Measurements from ENCODE around the gene STIP1. TPM values are rescaled to one million over a fixed set of nuclear protein-coding genes. Genes with fewer than 3 reads are reported as not detected.

STIP1 gene
- total RNA-seq, 1 donor from 2014 or later: 91.3 TPM

GRCh38 chr11:64204464-64204989 lies 18.6 kb downstream of the STIP1 start:
- TF ChIP-seq POLR2AphosphoS5 (IDR thresholded peaks at IDR 0.05; ENCODE audit: insufficient read depth in 1 of 2, low read depth in 1 of 2) (peak in 1 of 2 donors; percentile 87), POLR2A (IDR thresholded peaks at IDR 0.05) (no peak), CTCF (IDR thresholded peaks at IDR 0.05) (peak; percentile 50 to 71 (median 65))
- no peak for DNase-seq (ENCODE audit: extremely low spot score in 2 of 2)
- Histone ChIP-seq H3K27me3 (no peaks in the 10 kb centered on the region), H3K4me1 (peaks cover 27% of the 10 kb centered on the region), H3K9me3 (no peaks in the 10 kb centered on the region), H3K27ac (peak overlapping the region; percentile 36), H3K4me3 (no peak overlapping the region), H3K36me3 (peaks cover 0 to 47% of the 10 kb centered on the region in 2 donors)
- intact Hi-C loops (cut with DNase I): no loop called here

GRCh38 chr11:64206457-64207255 lies 20.7 kb downstream of the STIP1 start, which contains the start of gene FERMT3:
Gene FERMT3, plus strand, starts transcription at chr11:64206721. Its CDS starts 644 bp downstream, at chr11:64207365.
- H3K4me3 ChIP-seq: peak within 1 kb of the TSS; percentile 27 to 40
- peaks cover 27% of the 10 kb centered on the region for H3K4me1 ChIP-seq
- peak within 1 kb of the TSS; percentile 76 for H3K27ac ChIP-seq
- no peaks in the 10 kb centered on the region for H3K9me3 ChIP-seq
- peaks cover 0 to 25% of the 10 kb centered on the region in 2 donors for H3K36me3 ChIP-seq
- intact Hi-C loops (cut with DNase I): loop anchor here (5.0 kb wide), 1 partner anchor 91 kb away; no protein-coding TSS in a partner anchor
- no peaks in the 10 kb centered on the region for H3K27me3 ChIP-seq
- DNase-seq (ENCODE audit: extremely low spot score in 2 of 2): no peak
- no peak for TF ChIP-seq POLR2A (IDR thresholded peaks at IDR 0.05)
- TF ChIP-seq CTCF (IDR thresholded peaks at IDR 0.05): no peak
- peak in 1 of 2 donors; percentile 9 for TF ChIP-seq POLR2AphosphoS5 (IDR thresholded peaks at IDR 0.05; ENCODE audit: insufficient read depth in 1 of 2, low read depth in 1 of 2)

DNA sequence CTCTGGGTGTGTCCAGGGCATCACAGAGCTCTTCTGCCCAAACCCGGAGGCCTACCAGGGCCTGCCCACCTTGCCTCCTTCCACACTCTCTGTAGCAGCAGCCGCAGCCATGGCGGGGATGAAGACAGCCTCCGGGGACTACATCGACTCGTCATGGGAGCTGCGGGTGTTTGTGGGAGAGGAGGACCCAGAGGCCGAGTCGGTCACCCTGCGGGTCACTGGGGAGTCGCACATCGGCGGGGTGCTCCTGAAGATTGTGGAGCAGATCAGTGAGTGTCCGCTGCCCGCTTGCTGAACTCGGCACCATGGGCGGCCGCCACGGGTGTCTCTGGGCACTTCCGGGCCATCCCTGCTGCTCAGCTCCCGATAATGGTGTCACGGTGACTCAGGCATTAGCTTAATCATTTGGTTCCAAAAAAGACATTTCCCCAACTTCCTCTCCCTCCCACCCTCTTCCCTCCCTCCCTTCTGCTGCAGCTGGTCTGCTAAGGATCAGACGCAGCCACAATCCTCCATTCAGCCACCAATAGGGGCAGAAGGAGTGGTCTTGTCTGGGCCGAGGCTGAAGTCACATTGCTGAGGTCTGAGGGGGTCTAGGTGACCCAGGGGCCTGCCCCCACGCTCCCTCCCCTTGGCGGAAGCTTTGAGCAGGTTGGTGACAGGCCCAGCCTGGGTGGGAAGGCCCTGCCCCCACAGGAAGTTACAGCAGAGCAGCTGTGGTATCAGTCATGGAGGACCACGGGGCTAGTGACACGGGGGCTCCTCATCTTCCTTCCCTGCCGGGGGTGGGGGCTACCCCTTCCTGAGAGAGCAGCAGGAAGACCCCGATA lies 21.5 kb downstream of the STIP1 start:
- Histone ChIP-seq H3K4me1 (peaks cover 27% of the 10 kb centered on the region), H3K27ac (peak overlapping the region; percentile 76), H3K36me3 (peaks cover 0 to 17% of the 10 kb centered on the region in 2 donors), H3K27me3 (no peaks in the 10 kb centered on the region), H3K4me3 (peak overlapping the region; percentile 27 to 40), H3K9me3 (no peaks in the 10 kb centered on the region)
- DNase-seq (ENCODE audit: extremely low spot score in 2 of 2): no peak
- intact Hi-C loops (cut with DNase I): loop anchor here (5.0 kb wide), 1 partner anchor 90 kb away; no protein-coding TSS in a partner anchor
- TF ChIP-seq CTCF (IDR thresholded peaks at IDR 0.05): peak in 1 of 3 experiments; percentile 17
- peak in 1 of 2 donors; percentile 77 for TF ChIP-seq POLR2AphosphoS5 (IDR thresholded peaks at IDR 0.05; ENCODE audit: insufficient read depth in 1 of 2, low read depth in 1 of 2)
- TF ChIP-seq POLR2A (IDR thresholded peaks at IDR 0.05): no peak

DNA sequence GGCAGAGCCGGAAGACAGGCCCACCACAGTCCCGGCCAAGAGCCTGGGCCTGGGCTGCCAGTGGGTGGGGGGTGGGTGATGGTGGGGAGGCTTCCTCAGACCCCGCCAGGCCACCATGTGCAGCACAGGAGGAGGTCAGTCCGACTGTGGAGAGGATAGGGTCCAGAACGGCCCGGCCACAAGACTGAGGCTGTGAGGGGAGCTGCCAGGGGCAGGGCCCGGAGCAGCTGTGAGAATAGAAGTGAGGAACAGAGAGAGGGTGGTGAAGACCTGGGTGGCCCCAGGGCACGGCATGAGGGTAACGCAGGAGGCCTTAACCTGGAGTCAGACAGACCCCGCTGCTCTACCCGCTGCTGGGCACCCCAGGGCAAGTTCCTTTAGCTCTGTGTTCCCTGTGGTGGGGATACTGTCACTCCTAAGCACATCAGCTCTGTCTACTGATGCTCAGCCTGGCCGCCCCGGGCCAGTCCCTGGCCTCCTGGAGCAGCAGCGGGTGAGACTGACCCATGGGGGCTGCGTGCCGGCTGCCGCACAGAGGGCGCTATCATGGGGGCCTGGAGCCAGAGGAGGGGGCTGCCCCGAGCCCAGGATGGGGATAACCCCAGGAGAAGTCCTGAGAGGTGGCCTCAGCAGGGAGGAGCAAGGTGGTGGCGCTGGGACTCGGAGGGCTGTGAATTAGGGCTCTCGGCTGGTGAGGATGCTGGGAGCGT lies 22.3 kb downstream of the STIP1 start:
- DNase-seq (ENCODE audit: extremely low spot score in 2 of 2): no peak

More for the DNA sequence above, 22.3 kb downstream of the STIP1 start:
- Histone ChIP-seq H3K27ac (peak overlapping the region; percentile 76), H3K4me1 (peaks cover 27% of the 10 kb centered on the region), H3K27me3 (no peaks in the 10 kb centered on the region), H3K36me3 (peaks cover 0 to 9% of the 10 kb centered on the region in 2 donors), H3K4me3 (peak overlapping the region; percentile 27 to 40), H3K9me3 (no peaks in the 10 kb centered on the region)
- TF ChIP-seq POLR2A (IDR thresholded peaks at IDR 0.05) (no peak), POLR2AphosphoS5 (IDR thresholded peaks at IDR 0.05; ENCODE audit: insufficient read depth in 1 of 2, low read depth in 1 of 2) (peak in 1 of 2 donors; percentile 1)
- intact Hi-C loops (cut with DNase I): loop anchor here (5.0 kb wide), 1 partner anchor 89 kb away; no protein-coding TSS in a partner anchor
